ENCODE measurements around the gene PARD6B. TPM values are rescaled to one million over a fixed set of nuclear protein-coding genes. Genes with fewer than 3 reads are reported as not detected.

PARD6B gene
- total and polyA plus RNA-seq, 2 of the 13 experiments (the other 11 are each of a cell fraction or from before 2014, with no cell fraction given): 6.9 to 22.2 TPM

DNA sequence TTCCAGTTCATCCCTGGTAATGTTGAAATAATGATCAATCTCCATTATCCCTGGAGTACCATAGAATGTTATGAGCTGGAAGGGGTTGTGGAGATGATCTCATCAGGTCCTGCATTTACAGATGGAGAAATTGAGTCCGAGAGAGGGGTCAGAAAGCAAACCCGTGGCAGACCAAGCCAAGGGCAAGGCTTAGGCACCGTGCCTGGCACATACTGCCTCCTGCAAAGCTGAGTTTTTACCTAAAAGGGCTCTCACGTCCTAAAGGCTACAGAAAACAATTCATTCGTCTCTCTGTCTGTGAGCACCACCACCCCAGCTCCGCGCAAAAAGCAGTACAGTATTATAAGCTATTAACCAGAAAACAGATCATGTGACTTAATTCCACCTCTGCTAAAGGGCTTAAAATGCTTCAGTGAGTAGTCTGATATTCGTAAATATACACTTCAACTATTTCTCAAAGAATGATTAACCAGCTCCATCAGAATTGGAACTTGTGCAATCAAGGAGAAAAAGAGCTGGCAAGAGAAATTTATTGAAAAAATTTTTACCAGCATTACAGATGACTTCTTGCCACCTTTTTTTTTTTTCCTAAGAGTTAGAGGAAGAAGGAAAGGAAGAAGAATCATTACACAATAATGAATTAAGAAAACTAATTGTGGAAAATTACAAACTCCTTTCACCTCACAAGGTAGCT, 3.4 kb upstream of the PARD6B start (continued):
- TF ChIP-seq RERE (CRISPR knock-in tag; IDR thresholded peaks at IDR 0.05; ENCODE audit: low read depth) (no peak), SIX1 (CRISPR knock-in tag; IDR thresholded peaks at IDR 0.05; ENCODE audit: borderline replicate concordance) (no peak), EP300 (IDR thresholded peaks at IDR 0.05; ENCODE audit: low read depth in 2 of 2, low read length in 2 of 2) (0 out of 4 replicates have a peak, but pooled peaks have one; percentile 4 to 28), EP300 (CRISPR knock-in tag; IDR thresholded peaks at IDR 0.05; ENCODE audit: borderline replicate concordance) (0 out of 2 replicates have a peak, but pooled peaks have one; percentile 26), TFDP2 (CRISPR knock-in tag; IDR thresholded peaks at IDR 0.05) (no peak), ZNF441 (CRISPR knock-in tag; IDR thresholded peaks at IDR 0.05; ENCODE audit: borderline replicate concordance) (no peak), U2AF2 (IDR thresholded peaks at IDR 0.05; ENCODE audit: low read depth, low read length) (no peak), SP140L (CRISPR knock-in tag; IDR thresholded peaks at IDR 0.05; ENCODE audit: borderline replicate concordance) (0 out of 2 replicates have a peak, but pooled peaks have one; percentile 69), ZFP62 (CRISPR knock-in tag; IDR thresholded peaks at IDR 0.05) (no peak), TFDP1 (CRISPR knock-in tag; IDR thresholded peaks at IDR 0.05; ENCODE audit: borderline replicate concordance) (no peak), ZNF549 (CRISPR knock-in tag; IDR thresholded peaks at IDR 0.05) (no peak), ZNF17 (CRISPR knock-in tag; IDR thresholded peaks at IDR 0.05) (no peak)
- TF ChIP-seq, protein P1, sequence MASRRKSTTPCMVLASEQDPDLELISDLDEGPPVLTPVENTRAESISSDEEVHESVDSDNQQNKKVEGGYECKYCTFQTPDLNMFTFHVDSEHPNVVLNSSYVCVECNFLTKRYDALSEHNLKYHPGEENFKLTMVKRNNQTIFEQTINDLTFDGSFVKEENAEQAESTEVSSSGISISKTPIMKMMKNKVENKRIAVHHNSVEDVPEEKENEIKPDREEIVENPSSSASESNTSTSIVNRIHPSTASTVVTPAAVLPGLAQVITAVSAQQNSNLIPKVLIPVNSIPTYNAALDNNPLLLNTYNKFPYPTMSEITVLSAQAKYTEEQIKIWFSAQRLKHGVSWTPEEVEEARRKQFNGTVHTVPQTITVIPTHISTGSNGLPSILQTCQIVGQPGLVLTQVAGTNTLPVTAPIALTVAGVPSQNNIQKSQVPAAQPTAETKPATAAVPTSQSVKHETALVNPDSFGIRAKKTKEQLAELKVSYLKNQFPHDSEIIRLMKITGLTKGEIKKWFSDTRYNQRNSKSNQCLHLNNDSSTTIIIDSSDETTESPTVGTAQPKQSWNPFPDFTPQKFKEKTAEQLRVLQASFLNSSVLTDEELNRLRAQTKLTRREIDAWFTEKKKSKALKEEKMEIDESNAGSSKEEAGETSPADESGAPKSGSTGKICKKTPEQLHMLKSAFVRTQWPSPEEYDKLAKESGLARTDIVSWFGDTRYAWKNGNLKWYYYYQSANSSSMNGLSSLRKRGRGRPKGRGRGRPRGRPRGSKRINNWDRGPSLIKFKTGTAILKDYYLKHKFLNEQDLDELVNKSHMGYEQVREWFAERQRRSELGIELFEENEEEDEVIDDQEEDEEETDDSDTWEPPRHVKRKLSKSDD (CRISPR knock-in tag; IDR thresholded peaks at IDR 0.05; ENCODE audit: low read depth): no peak
- TF ChIP-seq, protein P2, sequence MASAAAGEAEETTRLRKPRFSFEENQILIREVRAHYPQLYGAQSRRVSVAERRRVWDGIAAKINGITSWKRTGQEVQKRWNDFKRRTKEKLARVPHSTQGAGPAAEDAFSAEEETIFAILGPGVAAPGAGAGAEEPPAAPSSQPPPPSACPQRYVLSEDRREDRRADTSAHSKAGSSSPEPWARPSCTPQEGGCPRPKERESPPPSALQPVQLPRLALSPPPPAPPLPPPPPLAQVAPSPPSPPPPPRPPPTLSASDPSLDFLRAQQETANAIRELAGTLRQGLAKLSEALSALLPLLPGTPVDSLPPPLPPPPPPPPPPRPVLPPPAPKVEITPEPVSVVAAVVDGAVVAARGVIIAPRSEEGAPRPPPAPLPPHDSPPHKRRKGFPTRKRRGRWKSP (CRISPR knock-in tag; IDR thresholded peaks at IDR 0.05): no peak
- TF ChIP-seq, protein P3, sequence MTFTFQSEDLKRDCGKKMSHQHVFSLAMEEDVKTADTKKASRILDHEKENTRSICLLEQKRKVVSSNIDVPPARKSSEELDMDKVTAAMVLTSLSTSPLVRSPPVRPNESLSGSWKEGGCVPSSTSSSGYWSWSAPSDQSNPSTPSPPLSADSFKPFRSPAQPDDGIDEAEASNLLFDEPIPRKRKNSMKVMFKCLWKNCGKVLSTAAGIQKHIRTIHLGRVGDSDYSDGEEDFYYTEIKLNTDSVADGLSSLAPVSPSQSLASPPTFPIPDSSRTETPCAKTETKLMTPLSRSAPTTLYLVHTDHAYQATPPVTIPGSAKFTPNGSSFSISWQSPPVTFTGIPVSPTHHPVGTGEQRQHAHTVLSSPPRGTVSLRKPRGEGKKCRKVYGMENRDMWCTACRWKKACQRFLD (CRISPR knock-in tag; IDR thresholded peaks at IDR 0.05; ENCODE audit: borderline replicate concordance): no peak; the same call in 1 of the 2 replicates

All from HepG2 (cell line).